NB4 (cell line): ENCODE results near the gene FOXL3.

ENCODE experiments used
- MYC ChIP-seq: IDR thresholded peaks from 2 replicates; pipeline ENCODE4 v1.6.1; 2011; ENCODE audit warnings: low read depth, low read length
- POLR2A ChIP-seq: IDR thresholded peaks from 2 replicates; pipeline ENCODE4 v1.6.1; 2011; ENCODE audit warnings: mild to moderate bottlenecking; ENCODE audit not compliant: insufficient read length; ENCODE audit errors: extremely low read depth
- TF ChIP-seq, protein P1 (sequence below): IDR thresholded peaks from one replicate; pipeline ENCODE4 v1.5.1; 2012; ENCODE audit warnings: low read depth, low read length
- TF ChIP-seq, protein P2 (sequence below): IDR thresholded peaks from 2 replicates; pipeline ENCODE4 v1.6.1; 2011; ENCODE audit warnings: low read depth, low read length

DNA sequence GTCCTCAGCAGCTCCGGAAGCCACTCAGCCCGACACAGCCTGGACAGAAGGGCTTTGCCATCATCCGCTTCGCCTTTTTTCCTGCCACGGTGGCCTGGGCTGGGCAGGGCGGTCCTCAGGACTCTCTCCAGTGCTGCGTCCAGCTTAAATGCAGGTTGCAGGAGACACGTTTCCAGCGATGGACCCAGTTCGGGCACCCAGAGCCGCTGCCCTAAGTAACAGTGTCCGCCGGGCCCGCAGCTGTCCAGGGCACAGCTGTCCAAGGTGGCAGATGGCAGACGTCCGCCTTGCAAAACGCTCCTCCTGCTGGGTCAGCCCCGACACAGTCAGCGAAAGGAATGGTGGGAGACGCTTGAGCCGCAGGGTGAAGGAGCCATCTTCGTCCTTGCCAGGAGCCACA lies 37.0 kb upstream of the FOXL3 start:
- TF ChIP-seq POLR2A (no peak), MYC (no peak)
- TF ChIP-seq, protein P1, sequence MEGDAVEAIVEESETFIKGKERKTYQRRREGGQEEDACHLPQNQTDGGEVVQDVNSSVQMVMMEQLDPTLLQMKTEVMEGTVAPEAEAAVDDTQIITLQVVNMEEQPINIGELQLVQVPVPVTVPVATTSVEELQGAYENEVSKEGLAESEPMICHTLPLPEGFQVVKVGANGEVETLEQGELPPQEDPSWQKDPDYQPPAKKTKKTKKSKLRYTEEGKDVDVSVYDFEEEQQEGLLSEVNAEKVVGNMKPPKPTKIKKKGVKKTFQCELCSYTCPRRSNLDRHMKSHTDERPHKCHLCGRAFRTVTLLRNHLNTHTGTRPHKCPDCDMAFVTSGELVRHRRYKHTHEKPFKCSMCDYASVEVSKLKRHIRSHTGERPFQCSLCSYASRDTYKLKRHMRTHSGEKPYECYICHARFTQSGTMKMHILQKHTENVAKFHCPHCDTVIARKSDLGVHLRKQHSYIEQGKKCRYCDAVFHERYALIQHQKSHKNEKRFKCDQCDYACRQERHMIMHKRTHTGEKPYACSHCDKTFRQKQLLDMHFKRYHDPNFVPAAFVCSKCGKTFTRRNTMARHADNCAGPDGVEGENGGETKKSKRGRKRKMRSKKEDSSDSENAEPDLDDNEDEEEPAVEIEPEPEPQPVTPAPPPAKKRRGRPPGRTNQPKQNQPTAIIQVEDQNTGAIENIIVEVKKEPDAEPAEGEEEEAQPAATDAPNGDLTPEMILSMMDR: no peak
- TF ChIP-seq, protein P2, sequence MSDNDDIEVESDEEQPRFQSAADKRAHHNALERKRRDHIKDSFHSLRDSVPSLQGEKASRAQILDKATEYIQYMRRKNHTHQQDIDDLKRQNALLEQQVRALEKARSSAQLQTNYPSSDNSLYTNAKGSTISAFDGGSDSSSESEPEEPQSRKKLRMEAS: no peak
